ENCODE results near the gene PGM1.

Gene PGM1

GRCh38 chr1:63611231-63611630 is 18.0 kb downstream of the PGM1 start:
- TF ChIP-seq CTCF (IDR thresholded peaks at IDR 0.05; ENCODE audit: low read depth, low read length, missing control alignments): no peak
- no peak overlapping the region for H3K4me3 ChIP-seq (ENCODE audit: low read depth, low read length)
- no peak for DNase-seq (ENCODE audit: low read depth)
- in situ Hi-C loops (cut with HindIII; ENCODE audit: low sequenced_read_pairs): loop anchor here (5.0 kb wide), 1 partner anchor 636 kb away; no protein-coding TSS in a partner anchor

GRCh38 chr1:63612564-63612963 is 19.4 kb downstream of the PGM1 start:
- H3K4me3 ChIP-seq (ENCODE audit: low read depth, low read length): no peak overlapping the region
- in situ Hi-C loops (cut with HindIII; ENCODE audit: low sequenced_read_pairs): loop anchor here (5.0 kb wide), 1 partner anchor 635 kb away; no protein-coding TSS in a partner anchor
- DNase-seq (ENCODE audit: low read depth): no peak
- no peak for TF ChIP-seq CTCF (IDR thresholded peaks at IDR 0.05; ENCODE audit: low read depth, low read length, missing control alignments)

GRCh38 chr1:63612971-63613370 is 19.8 kb downstream of the PGM1 start:
- no peak overlapping the region for H3K4me3 ChIP-seq (ENCODE audit: low read depth, low read length)
- DNase-seq (ENCODE audit: low read depth): no peak
- TF ChIP-seq CTCF (IDR thresholded peaks at IDR 0.05; ENCODE audit: low read depth, low read length, missing control alignments): no peak
- in situ Hi-C loops (cut with HindIII; ENCODE audit: low sequenced_read_pairs): loop anchor here (5.0 kb wide), 1 partner anchor 634 kb away; no protein-coding TSS in a partner anchor

- no peak overlapping the region for H3K4me3 ChIP-seq (ENCODE audit: low read depth, low read length)
- DNase-seq (ENCODE audit: low read depth): peak; percentile 61
- in situ Hi-C loops (cut with HindIII; ENCODE audit: low sequenced_read_pairs): no loop called here
- TF ChIP-seq CTCF (IDR thresholded peaks at IDR 0.05; ENCODE audit: low read depth, low read length, missing control alignments): peak; percentile 52
Observed at GRCh38 chr1:63615768-63616420, 22.7 kb downstream of the PGM1 start.

GRCh38 chr1:63617450-63617849 is 24.2 kb downstream of the PGM1 start:
- in situ Hi-C loops (cut with HindIII; ENCODE audit: low sequenced_read_pairs): no loop called here
- DNase-seq (ENCODE audit: low read depth): no peak
- no peak for TF ChIP-seq CTCF (IDR thresholded peaks at IDR 0.05; ENCODE audit: low read depth, low read length, missing control alignments)

GRCh38 chr1:63618011-63618410 is 24.8 kb downstream of the PGM1 start:
- in situ Hi-C loops (cut with HindIII; ENCODE audit: low sequenced_read_pairs): no loop called here

More at GRCh38 chr1:63617450-63617849, 24.2 kb downstream of the PGM1 start:
- no peak overlapping the region for H3K4me3 ChIP-seq (ENCODE audit: low read depth, low read length)

More at GRCh38 chr1:63618011-63618410, 24.8 kb downstream of the PGM1 start:
- no peak for TF ChIP-seq CTCF (IDR thresholded peaks at IDR 0.05; ENCODE audit: low read depth, low read length, missing control alignments)
- no peak overlapping the region for H3K4me3 ChIP-seq (ENCODE audit: low read depth, low read length)
- no peak for DNase-seq (ENCODE audit: low read depth)

Data from astrocyte of the cerebellum (primary cell).